ACC112 (cell line): ENCODE data around the gene TNS1.
"Not testable (repeated sequence)": the region's sequence is repeated elsewhere in the genome, so short reads cannot be mapped to it uniquely, and the experiment has no call there.

Experiments used
- H2AFZ ChIP-seq: fragments of 200-600 bp; sonication (generic); one replicate; pipeline ENCODE4 v1.6.0; 2017; ENCODE audit warnings: antibody characterized with exemption, low read length; ENCODE audit not compliant: unreplicated experiment
- H3K27ac ChIP-seq: fragments of 200-600 bp; sonication (generic); 2 replicates; pipeline ENCODE4 v1.5.1; 2014; ENCODE audit warnings: low read depth, mild to moderate bottlenecking, antibody characterized with exemption, low read length, moderate library complexity
- H3K27me3 ChIP-seq: fragments of 200-600 bp; sonication (generic); 2 replicates; pipeline ENCODE4 v1.6.1; 2014; ENCODE audit warnings: mild to moderate bottlenecking, antibody characterized with exemption, low read length, moderate library complexity, mixed read lengths; ENCODE audit not compliant: insufficient read depth
- H3K36me3 ChIP-seq: fragments of 200-600 bp; sonication (generic); 2 replicates; pipeline ENCODE4 v1.6.1; 2016; ENCODE audit warnings: mild to moderate bottlenecking, antibody characterized with exemption, low read length, moderate library complexity, mixed read lengths; ENCODE audit not compliant: insufficient read depth
- H3K4me1 ChIP-seq: fragments of 200-600 bp; sonication (generic); one replicate; pipeline ENCODE4 v1.6.1; 2016; ENCODE audit warnings: low read length, mixed read lengths; ENCODE audit not compliant: insufficient read depth, unreplicated experiment, control insufficient read depth
- H3K4me3 ChIP-seq: fragments of 200-600 bp; sonication (generic); 2 replicates; pipeline ENCODE4 v1.5.1; 2014; ENCODE audit warnings: mild to moderate bottlenecking, low read depth, low read length
- H3K79me2 ChIP-seq: fragments of 200-600 bp; sonication (generic); one replicate; pipeline ENCODE4 v1.6.0; 2016; ENCODE audit warnings: low read length; ENCODE audit not compliant: control insufficient read depth, unreplicated experiment, insufficient read depth

Gene TNS1

GRCh38 chr2:218021536-218022071, 18.8 kb upstream of the TNS1 start:
- Histone ChIP-seq H2AFZ (no peak overlapping the region), H3K4me1 (no peaks in the 10 kb centered on the region), H3K27ac (no peak overlapping the region), H3K36me3 (no peaks in the 10 kb centered on the region), H3K79me2 (no peaks in the 10 kb centered on the region), H3K27me3 (no peaks in the 10 kb centered on the region), H3K4me3 (no peak overlapping the region)

DNA sequence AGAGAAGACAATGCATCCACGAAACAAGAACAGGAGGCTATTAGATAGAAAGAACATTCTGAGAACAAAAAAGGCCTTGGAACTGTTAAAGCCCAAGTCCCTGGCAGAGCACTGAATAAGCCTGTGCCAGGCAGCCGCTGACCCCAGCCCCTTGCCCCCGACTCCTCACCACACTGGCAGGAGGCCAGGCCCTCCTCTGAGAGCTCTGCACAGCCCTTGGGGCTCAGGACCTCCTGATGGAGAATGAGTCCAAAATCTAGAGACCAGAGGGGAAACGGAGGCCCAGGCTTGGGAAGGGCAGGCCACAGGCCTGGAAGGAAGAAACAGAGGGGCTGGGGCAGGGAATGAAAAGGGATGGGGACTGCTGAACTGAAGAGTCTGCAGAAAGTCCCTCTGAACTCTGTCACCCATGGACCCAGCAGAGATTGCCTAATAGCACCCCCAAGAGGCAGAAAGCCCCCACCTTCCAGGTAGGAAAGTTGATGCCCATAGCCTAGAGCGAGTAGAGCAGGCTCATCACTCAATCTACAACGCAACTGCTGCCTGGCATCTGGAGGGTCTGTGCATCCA, 18.3 kb upstream of the TNS1 start:
- Histone ChIP-seq H3K4me3 (no peak overlapping the region), H3K27me3 (no peaks in the 10 kb centered on the region), H3K4me1 (no peaks in the 10 kb centered on the region), H3K27ac (no peak overlapping the region), H3K36me3 (no peaks in the 10 kb centered on the region), H3K79me2 (no peaks in the 10 kb centered on the region), H2AFZ (no peak overlapping the region)

DNA sequence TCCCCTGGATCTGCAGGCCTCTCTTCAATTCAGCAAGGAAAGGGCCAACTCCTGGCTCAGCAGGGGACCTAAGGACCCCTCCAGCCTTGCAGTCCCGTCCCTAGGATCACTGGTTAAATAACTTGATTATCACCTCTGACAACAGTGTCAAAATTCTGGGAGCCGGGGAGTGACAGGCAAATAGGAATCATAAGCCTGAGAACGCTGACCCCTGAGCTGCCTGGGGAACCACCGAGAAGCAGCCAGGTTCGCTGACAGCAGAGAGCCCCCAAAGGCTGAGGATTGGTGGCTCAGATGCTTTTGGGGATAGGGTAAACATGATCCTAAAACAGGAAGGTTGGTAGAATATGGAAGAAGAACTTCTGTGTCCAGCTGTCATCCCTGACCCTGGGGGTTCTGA, 17.5 kb upstream of the TNS1 start:
- H3K27me3 ChIP-seq = no peaks in the 10 kb centered on the region
- H3K27ac ChIP-seq = no peak overlapping the region
- H2AFZ ChIP-seq = no peak overlapping the region
- no peak overlapping the region for H3K4me3 ChIP-seq
- H3K79me2 ChIP-seq = no peaks in the 10 kb centered on the region
- no peaks in the 10 kb centered on the region for H3K36me3 ChIP-seq
- no peaks in the 10 kb centered on the region for H3K4me1 ChIP-seq

GRCh38 chr2:218019411-218020060, 16.7 kb upstream of the TNS1 start:
- H3K4me1 ChIP-seq = no peaks in the 10 kb centered on the region
- H3K79me2 ChIP-seq = no peaks in the 10 kb centered on the region
- H3K4me3 ChIP-seq = no peak overlapping the region
- no peak overlapping the region for H2AFZ ChIP-seq
- no peak overlapping the region for H3K27ac ChIP-seq
- H3K36me3 ChIP-seq = no peaks in the 10 kb centered on the region
- H3K27me3 ChIP-seq = no peaks in the 10 kb centered on the region

- not testable (repeated sequence) for H3K36me3 ChIP-seq, H3K27ac ChIP-seq, H3K79me2 ChIP-seq, H3K4me3 ChIP-seq, H3K4me1 ChIP-seq, H2AFZ ChIP-seq, H3K27me3 ChIP-seq
These were observed 16.0 kb upstream of the TNS1 start for GRCh38 chr2:218018842-218019125.

DNA sequence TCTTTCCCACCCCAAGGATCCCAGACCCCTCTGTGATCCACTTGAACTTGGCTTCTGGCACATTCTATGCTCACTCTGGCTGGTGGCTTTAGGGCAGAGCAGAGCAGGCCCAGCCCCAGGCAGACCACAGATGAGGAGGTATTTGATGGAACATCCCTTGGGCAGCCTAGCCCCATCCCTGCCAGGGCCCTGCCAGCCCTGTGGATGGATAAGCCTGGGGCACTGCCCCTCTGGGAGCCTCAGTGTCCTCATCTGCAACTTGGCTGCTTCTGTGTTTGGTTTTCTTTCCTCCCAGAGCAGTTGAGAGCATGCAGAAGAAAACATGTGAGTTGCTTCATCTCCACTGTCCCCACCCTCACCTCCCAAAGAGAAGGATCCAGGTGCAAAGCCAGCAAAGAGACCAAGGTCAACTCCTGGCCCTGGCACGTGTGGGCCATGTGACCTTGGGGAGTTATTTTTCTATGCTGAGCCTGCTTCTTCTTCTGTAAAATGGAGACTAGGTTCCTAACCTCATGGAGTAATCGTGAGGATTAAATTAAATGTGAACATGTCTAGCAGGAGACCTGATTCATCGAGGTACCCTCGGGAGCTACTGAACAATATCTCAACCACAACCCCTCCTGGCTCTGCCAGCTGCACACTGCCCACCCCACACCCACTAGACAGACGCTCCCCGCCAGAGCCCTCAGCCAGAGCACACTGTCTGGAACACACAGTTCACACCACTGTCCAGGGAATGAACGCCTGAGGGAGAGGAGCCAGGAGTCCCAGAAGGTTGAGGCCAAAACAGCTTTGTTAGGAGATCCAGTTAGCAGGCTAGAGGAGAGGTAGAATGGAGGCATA, 14.6 kb upstream of the TNS1 start:
- H3K4me1 ChIP-seq = no peaks in the 10 kb centered on the region
- H3K27me3 ChIP-seq = no peaks in the 10 kb centered on the region
- no peaks in the 10 kb centered on the region for H3K79me2 ChIP-seq
- H3K27ac ChIP-seq = no peak overlapping the region
- H3K4me3 ChIP-seq = no peak overlapping the region
- H3K36me3 ChIP-seq = no peaks in the 10 kb centered on the region
- H2AFZ ChIP-seq = no peak overlapping the region

GRCh38 chr2:218016810-218017209, 14.0 kb upstream of the TNS1 start:
- no peaks in the 10 kb centered on the region for H3K27me3 ChIP-seq
- no peaks in the 10 kb centered on the region for H3K36me3 ChIP-seq
- H3K27ac ChIP-seq = no peak overlapping the region
- no peaks in the 10 kb centered on the region for H3K79me2 ChIP-seq
- no peaks in the 10 kb centered on the region for H3K4me1 ChIP-seq
- no peak overlapping the region for H3K4me3 ChIP-seq
- H2AFZ ChIP-seq = no peak overlapping the region

- Histone ChIP-seq H3K4me3 (no peak overlapping the region), H2AFZ (no peak overlapping the region), H3K36me3 (no peaks in the 10 kb centered on the region), H3K27ac (no peak overlapping the region), H3K4me1 (no peaks in the 10 kb centered on the region), H3K79me2 (no peaks in the 10 kb centered on the region), H3K27me3 (no peaks in the 10 kb centered on the region)
These were observed 13.1 kb upstream of the TNS1 start for GRCh38 chr2:218015586-218016521.

- Histone ChIP-seq H3K36me3 (no peaks in the 10 kb centered on the region), H3K27me3 (no peaks in the 10 kb centered on the region), H2AFZ (no peak overlapping the region), H3K79me2 (no peaks in the 10 kb centered on the region), H3K4me1 (no peaks in the 10 kb centered on the region), H3K4me3 (no peak overlapping the region), H3K27ac (no peak overlapping the region)
These were observed 12.2 kb upstream of the TNS1 start for GRCh38 chr2:218014706-218015585.
